Epidermal melanocyte (primary cell): Measurements from ENCODE around the gene MRI1.

ENCODE experiments used
- DNase-seq: peaks from one replicate; pipeline ENCODE4 v3.0.0; 2011; ENCODE audit warnings: low spot score; ENCODE audit not compliant: insufficient read length

The MRI1 gene

GRCh38 chr19:13823256-13823655 is 58.9 kb downstream of the MRI1 start:
- DNase-seq, result no peak
